ENCODE measurements around the gene ZCCHC17. TPM values are rescaled to one million over a fixed set of nuclear protein-coding genes. Genes with fewer than 3 reads are reported as not detected.

The ZCCHC17 gene
- total RNA-seq, 1 donor: 30.4 TPM

- no peak for TF ChIP-seq CTCF (IDR thresholded peaks at IDR 0.05; ENCODE audit: extremely low read depth, low read depth, low read length)
- H2AFZ ChIP-seq (ENCODE audit: low read length): no peak overlapping the region
- H3K27ac ChIP-seq (ENCODE audit: low read depth, low read length): no peak overlapping the region
- DNase-seq (ENCODE audit: insufficient read length, low spot score, missing footprints): no peak
- no peak overlapping the region for H3K4me3 ChIP-seq (ENCODE audit: insufficient read depth, low read length)
- no peaks in the 10 kb centered on the region for H3K27me3 ChIP-seq (ENCODE audit: insufficient read depth, low read length)
- no peaks in the 10 kb centered on the region for H3K4me1 ChIP-seq (ENCODE audit: insufficient read depth, low read length)
- H3K36me3 ChIP-seq (ENCODE audit: insufficient read depth, low read length): peaks cover 20% of the 10 kb centered on the region
- H3K4me2 ChIP-seq (ENCODE audit: insufficient read depth, low read length): no peak overlapping the region
- no peaks in the 10 kb centered on the region for H3K79me2 ChIP-seq (ENCODE audit: insufficient read depth, low read length)
- H3K9me3 ChIP-seq (ENCODE audit: low read depth, low read length): no peaks in the 10 kb centered on the region
- no peaks in the 10 kb centered on the region for H4K20me1 ChIP-seq (ENCODE audit: insufficient read depth, low read length)
These were observed 47.7 kb downstream of the ZCCHC17 start for GRCh38 chr1:31344503-31344902.

- Histone ChIP-seq H3K27me3 (ENCODE audit: insufficient read depth, low read length) (no peaks in the 10 kb centered on the region), H3K4me3 (ENCODE audit: insufficient read depth, low read length) (no peak overlapping the region), H3K79me2 (ENCODE audit: insufficient read depth, low read length) (no peaks in the 10 kb centered on the region), H3K27ac (ENCODE audit: low read depth, low read length) (no peak overlapping the region), H3K4me1 (ENCODE audit: insufficient read depth, low read length) (no peaks in the 10 kb centered on the region), H3K36me3 (ENCODE audit: insufficient read depth, low read length) (peaks cover 18% of the 10 kb centered on the region), H2AFZ (ENCODE audit: low read length) (no peak overlapping the region), H3K4me2 (ENCODE audit: insufficient read depth, low read length) (no peak overlapping the region), H3K9me3 (ENCODE audit: low read depth, low read length) (no peaks in the 10 kb centered on the region), H4K20me1 (ENCODE audit: insufficient read depth, low read length) (no peaks in the 10 kb centered on the region)
- no peak for TF ChIP-seq CTCF (IDR thresholded peaks at IDR 0.05; ENCODE audit: extremely low read depth, low read depth, low read length)
- DNase-seq (ENCODE audit: insufficient read length, low spot score, missing footprints): no peak
These were observed 48.8 kb downstream of the ZCCHC17 start for GRCh38 chr1:31345635-31346034.

DNA sequence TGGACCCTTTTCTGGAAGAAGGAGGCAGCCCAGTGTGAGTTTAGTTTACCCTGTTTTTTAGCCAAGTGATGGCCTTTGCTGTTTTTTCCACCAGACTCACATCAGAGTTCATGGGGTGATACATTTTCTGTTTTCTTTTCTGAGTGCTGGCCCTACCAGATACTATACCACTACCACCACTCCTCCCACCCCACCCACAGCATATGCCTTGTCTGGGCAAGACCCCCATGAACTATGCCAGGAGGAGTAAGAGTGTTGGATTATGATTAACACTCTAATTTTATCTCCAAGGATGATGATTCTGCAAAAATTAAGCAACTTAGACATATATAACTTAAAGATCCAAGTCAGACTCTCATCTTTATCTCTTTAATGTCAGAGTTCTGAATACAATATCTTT lies 50.0 kb downstream of the ZCCHC17 start:
- no peak for TF ChIP-seq CTCF (IDR thresholded peaks at IDR 0.05; ENCODE audit: extremely low read depth, low read depth, low read length)
- Histone ChIP-seq H3K27ac (ENCODE audit: low read depth, low read length) (no peak overlapping the region), H2AFZ (ENCODE audit: low read length) (no peak overlapping the region), H3K4me2 (ENCODE audit: insufficient read depth, low read length) (no peak overlapping the region), H3K27me3 (ENCODE audit: insufficient read depth, low read length) (no peaks in the 10 kb centered on the region), H3K4me1 (ENCODE audit: insufficient read depth, low read length) (no peaks in the 10 kb centered on the region), H3K36me3 (ENCODE audit: insufficient read depth, low read length) (peaks cover 20% of the 10 kb centered on the region), H4K20me1 (ENCODE audit: insufficient read depth, low read length) (no peaks in the 10 kb centered on the region), H3K4me3 (ENCODE audit: insufficient read depth, low read length) (no peak overlapping the region), H3K79me2 (ENCODE audit: insufficient read depth, low read length) (no peaks in the 10 kb centered on the region), H3K9me3 (ENCODE audit: low read depth, low read length) (no peaks in the 10 kb centered on the region)
- DNase-seq (ENCODE audit: insufficient read length, low spot score, missing footprints): no peak

DNA sequence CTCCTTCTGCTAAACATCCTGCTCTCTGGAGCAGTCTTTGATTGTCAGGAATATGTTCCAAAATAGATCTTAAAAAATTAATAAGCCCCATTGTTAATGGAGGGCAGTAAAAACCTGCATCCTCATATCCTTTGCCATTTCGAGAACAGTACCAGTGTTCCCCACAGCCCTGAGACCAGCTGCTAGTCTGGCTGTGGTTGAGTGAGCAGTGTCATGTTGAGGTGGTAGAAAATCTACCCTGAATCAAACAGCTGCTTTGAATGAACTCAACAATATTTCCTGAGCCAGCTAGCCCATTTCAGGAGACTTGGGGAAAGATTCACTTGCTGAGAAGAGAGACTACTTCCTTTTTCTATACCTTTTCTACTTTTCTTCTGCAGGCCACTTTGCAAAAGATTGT lies 51.6 kb downstream of the ZCCHC17 start:
- Histone ChIP-seq H3K27me3 (ENCODE audit: insufficient read depth, low read length) (no peaks in the 10 kb centered on the region), H3K27ac (ENCODE audit: low read depth, low read length) (no peak overlapping the region), H3K79me2 (ENCODE audit: insufficient read depth, low read length) (no peaks in the 10 kb centered on the region), H3K36me3 (ENCODE audit: insufficient read depth, low read length) (peaks cover 30% of the 10 kb centered on the region), H4K20me1 (ENCODE audit: insufficient read depth, low read length) (no peaks in the 10 kb centered on the region), H3K4me3 (ENCODE audit: insufficient read depth, low read length) (no peak overlapping the region), H2AFZ (ENCODE audit: low read length) (no peak overlapping the region), H3K4me2 (ENCODE audit: insufficient read depth, low read length) (no peak overlapping the region), H3K4me1 (ENCODE audit: insufficient read depth, low read length) (no peaks in the 10 kb centered on the region), H3K9me3 (ENCODE audit: low read depth, low read length) (no peaks in the 10 kb centered on the region)
- no peak for TF ChIP-seq CTCF (IDR thresholded peaks at IDR 0.05; ENCODE audit: extremely low read depth, low read depth, low read length)
- DNase-seq (ENCODE audit: insufficient read length, low spot score, missing footprints): peak; percentile 57
